GM19099 (cell line): ENCODE results near the gene RBM19.

ENCODE experiments used
- POLR2A ChIP-seq: IDR thresholded peaks from 3 replicates; pipeline ENCODE4 v1.6.1; 2011; ENCODE audit warnings: low read depth; ENCODE audit not compliant: insufficient read length; ENCODE audit errors: extremely low read depth

Gene RBM19

DNA sequence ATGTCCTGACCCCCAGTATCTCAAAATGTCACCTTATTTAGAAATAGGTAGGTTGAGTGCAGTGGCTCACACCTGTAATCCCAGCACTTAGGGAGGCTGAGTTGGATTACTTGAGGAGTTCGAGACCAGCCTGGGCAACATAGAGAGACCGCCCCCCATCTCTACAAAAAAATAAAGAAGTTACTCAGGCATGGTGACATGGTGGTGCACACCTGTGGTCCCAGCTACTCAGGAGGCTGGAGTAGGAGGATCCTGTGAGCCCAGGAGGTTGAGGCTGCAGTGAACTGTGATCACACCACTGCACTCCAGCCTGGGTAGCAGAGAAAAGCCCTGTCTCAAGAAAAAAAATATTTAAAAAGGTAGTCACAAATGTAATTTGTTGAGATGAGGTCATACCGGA lies 27.9 kb upstream of the RBM19 start:
- no peak for TF ChIP-seq POLR2A

DNA sequence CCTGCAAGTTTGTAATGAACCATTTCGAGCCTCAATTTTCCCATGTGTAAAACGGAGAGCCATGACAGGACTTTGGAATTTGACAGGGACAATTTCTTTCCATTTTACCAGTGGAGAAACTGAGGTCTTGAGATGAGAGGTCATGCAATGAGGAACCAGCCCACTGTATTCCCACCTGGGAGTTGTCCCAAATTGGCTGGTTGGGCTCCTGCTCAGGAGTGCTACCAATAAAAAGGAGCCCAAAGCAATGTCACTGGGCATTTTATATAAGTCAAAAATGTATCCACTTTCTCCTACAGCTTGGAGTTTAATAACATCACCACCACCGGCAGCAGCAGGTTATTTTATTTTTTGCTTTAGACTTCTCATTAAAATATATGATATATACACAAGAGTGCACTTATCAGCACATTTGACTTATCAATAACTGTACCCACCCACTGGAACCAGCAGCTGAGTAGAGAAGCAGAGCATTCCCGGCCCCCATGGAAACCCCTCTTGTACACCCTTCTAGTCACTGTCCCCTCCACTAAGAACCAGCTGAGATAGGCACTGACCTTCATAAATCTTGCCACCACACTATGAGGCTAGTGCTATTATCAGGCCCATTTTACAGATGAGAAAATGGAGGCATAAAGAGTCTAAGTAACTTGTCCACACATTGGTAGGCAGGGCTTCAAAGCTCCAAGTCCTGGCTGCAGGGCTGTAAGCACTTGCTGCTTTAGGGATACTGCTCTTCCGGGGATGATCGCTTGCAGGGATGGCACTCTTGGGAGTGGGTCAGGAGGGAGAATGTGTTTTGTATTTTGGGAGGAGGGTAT lies 25.3 kb upstream of the RBM19 start:
- TF ChIP-seq POLR2A = no peak

DNA sequence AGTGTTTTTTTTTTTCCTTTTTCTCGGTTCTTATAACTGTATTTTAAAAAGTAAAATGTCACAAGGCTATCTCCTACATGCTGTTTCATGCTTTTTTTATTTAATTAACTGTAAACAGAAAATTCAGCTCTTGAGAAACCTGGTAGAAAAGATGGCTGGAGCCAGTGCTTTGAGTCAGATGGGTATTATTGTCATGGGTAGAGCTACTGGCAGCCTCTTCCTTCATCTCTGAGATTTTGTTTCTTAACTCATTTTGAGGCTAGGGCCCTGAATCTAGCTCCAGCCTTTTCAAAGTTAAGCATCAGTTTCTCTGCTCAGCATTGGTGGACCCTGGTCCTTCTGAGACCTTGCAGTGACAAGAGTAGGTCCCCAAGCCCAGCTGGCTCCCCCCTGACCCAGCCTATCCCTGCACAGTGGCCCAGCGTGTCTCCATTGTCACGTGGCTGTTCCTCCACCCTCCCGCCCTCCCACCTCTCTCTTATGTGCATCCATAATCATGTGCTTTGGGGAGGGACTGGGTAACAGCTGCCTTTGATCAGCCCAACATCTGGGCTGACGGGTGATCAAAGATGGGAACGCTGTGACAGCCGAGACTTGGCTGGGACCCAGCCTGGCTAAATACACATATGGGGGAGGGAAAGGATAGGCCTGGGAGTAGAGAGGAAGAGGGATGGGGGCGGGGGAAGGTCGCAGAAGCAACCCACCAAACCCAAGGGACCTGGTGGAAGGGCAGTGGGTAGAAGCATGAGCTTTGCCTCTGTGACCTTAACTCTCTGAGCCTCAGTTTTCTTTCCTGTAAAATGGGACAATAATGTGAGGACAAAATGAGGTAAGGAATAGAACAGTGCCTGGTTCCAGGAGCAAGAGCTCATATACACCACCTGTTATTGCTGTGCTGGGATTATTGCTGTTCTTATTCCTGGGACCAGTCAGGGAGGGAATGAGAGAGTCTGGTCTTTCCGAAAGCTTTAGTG lies 24.4 kb upstream of the RBM19 start:
- TF ChIP-seq POLR2A = no peak

DNA sequence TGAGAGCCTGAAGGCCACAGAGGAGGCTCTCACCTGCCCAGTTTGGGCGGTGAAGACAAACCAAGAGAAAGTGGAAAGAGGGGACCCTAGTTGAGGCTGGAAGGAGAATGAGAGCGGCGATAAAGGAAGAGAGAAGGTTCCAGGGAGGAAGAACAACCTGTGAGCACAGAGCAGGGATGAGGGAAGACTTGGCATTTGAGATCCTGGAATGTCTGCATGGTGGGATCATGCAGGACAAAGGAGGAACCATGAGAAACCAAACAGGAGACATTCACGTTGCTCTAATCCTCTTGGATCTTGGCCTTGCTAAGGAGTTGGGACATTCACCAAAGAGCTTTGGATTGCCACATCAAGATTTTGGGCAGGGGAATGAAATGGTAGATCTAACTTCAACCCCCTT lies 22.9 kb upstream of the RBM19 start:
- no peak for TF ChIP-seq POLR2A

DNA sequence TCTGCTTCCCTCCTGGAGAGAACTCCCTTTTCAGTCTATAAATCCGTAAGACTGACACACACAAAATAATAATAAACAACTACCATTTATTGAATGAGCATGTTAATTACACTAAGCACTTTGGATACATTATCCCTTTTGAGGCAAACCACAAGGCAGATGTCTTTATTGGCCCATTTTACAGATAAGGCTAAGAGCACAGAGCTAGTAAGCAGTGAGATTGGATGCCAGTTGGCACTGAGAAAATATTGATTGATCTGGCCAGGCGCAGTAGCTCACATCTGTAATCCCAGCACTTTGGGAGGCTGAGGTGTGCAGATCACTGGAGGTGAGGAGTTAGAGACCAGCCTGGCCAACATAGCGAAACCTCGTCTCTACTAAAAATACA lies 21.9 kb upstream of the RBM19 start:
- no peak for TF ChIP-seq POLR2A

DNA sequence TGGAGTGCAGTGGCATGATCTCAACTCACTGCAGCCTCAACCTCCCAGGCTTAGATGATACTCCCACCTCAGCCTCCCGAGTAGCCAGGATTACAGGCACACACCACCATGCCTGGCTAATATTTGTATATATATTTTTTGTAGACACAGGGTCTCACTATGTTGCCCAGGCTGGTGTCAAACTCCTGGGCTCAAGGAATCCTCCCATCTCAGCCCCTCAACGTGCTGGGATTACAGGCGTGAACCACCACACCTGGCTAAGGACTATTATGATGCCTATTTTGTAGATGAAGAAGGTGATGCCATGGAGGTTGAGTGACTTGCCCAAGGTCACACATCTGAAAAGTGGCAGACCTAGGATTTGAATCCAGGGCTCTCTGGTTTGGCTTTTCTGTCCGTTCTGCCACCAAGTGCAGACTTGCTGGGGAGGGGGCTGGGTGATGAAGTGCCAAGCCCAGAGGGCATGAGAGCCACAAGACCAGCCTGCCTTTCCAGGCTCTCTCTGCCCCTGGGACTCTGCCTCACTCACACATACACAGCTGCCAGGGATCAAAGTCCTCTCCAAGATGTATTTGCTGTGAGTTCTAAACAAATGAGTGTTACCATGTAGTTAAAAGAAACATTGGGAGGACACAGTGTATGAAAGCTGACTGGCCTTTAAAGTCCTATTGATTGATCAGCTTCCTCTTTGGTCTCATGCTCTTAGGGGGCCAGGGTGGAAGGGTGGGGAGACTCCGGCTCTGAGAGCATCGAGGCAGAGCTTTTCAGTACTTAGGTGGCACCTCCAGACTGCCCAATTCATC lies 21.3 kb upstream of the RBM19 start:
- TF ChIP-seq POLR2A = no peak

DNA sequence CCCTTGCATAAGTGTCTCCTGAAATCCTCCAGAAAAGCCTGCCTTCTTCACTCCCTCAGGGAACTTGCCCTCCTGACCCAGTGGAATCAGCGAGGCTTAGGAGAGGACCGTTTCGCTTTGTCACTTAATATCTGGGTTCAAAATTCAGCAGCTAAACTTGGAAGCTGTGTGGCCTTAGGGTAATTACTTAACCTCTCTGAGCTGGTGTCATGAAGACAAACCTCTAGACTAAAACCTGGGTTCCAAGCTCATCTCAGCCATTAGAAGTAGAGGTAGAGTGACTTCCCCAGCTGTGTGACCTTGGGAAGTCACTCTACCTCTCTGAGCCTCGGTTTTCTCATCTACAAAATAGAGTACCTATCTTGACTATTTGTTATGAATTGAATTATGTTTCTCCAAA lies 18.3 kb upstream of the RBM19 start:
- TF ChIP-seq POLR2A = no peak

DNA sequence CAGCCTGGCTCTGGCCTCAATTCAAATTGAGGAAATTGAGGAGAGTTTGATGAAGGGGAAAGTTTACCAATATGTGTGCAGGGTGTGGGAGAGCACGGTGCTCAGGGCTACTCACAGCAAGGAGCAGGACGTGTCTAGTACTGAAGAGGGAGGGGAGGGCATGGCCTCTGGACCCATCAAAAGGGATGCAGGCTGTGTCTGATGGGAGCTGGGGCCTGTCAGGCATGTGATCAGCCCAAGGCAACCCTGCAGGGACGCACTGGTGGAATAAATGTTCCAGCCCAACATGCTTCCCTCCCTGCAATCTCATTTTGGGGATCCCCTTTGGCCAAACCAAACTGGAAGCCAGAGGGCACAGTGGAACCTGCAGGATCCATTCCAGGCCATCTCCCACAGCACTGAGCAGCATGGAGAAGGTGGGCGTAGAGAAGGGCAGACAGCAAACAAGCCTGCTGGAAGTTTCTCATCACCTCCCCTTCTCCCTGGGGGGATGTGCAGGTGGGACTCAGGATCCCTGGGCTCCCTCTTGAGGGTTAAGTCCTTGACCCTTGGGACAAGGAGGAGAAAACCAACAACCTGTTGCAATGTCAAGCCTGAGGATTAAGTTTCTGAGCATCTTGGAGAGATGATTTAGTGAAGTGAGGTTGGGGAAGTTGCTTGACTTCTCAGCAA lies 17.8 kb upstream of the RBM19 start:
- no peak for TF ChIP-seq POLR2A

DNA sequence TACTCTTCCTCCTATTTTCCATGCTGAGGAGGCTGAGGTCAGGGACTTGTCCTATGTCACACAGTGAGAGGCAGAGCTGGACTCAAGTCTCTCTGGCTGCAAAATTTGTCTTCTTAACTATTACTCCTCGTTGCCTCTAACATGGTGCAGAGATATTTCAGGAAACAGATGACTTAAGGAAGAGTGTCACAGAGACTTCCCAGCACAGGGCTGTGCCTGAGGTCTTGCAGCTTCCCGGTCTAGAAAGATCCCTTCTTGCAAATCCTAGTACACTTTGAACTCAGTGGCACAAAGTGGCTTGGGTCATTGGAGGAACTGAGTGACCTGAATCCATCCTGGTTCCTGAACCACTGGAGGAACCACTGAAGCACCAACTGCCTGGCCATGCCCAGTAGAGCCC lies 17.1 kb upstream of the RBM19 start:
- no peak for TF ChIP-seq POLR2A

DNA sequence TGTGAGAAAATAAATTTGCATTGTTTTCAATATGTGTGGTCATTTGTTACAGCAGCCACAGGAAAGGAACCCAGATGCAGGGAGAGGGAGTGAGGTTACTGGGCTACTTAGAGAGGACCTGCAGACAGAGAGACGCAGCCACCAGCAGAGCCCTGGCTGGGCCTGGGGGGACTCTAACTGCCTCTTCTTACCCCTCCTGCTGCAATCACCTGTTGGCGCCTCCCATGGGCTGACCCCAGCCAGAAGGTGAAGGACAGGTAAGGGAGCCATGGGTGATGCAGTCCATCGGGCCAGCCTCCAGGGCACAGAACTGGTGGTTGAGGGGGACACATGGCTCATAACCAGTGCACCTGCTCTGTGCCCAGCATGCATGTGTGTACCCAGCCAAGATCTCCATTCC lies 15.8 kb upstream of the RBM19 start:
- no peak for TF ChIP-seq POLR2A

DNA sequence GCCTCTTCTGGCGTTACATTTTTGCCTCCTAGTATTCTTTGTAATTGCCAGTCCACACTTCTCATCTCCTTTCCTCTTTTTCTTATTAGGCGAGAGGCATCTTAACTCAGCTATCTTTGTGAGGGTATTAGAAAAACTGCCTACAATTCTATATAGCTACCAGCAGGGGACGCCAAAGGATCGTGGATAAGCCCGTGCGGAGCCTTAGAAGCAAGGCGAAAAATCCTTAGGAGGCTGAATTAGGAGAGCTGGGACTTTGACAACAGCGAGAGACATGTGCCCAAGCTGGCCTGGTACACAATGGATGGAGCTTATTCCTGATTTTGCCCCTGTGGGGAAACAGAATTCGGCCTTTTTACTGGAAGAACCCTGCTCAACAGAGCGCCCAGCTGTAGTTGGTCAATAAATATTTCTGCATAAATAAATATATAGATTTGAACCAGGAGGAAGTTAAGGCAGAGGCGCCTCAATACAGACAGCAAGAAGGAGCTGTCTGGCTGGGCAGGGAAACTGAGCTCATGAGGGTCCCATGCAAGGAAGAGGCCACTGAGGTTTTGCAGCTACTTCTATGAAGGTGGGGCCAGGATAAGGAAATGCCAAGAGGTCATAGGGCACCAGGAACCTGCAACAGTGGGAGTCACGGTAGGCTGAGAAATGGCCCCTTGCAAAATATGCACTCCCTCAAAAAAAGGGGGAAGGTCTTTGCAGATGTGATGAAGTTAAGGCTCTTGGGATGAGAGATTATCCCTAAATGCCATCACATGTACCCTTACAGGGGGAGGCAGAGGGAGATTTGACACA lies 14.6 kb upstream of the RBM19 start:
- no peak for TF ChIP-seq POLR2A

DNA sequence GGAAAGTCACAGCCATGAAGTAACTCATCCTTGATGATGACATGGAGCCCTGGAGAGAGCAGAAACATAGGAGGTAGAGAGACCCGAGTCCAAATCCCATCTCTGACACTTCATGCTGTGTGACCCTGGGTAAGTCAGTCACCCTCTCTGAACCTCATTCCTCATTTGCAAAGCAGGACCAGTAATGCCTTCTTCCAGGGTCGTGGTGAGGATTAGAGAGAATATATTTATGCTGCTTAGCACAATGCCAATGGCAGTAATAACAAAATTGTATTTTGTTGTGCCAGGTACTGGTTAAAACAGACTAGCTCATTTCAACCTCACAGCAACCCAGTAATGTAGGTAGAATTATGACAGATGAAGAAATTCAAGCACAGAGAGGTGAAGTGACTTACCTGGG lies 13.9 kb upstream of the RBM19 start:
- TF ChIP-seq POLR2A = no peak

DNA sequence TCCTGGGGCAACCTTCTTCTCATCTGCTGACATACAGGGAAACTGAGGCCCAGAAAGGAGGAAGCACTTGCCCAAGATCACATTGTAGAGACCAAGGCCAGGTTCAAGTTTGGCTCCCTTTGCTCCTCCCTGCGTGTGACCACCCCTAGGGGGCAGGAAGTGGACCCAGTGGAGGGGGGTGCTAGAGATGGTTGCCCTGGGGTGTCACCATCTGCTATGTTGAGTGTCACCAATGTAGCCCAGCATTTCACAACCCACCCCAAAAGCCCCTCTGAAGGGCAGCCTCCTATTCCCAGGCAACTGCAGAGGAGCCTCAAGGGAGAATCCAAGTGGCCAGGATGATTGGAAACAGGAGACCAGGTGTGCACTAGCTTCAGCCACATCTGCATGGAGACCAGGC lies 12.0 kb upstream of the RBM19 start:
- no peak for TF ChIP-seq POLR2A

DNA sequence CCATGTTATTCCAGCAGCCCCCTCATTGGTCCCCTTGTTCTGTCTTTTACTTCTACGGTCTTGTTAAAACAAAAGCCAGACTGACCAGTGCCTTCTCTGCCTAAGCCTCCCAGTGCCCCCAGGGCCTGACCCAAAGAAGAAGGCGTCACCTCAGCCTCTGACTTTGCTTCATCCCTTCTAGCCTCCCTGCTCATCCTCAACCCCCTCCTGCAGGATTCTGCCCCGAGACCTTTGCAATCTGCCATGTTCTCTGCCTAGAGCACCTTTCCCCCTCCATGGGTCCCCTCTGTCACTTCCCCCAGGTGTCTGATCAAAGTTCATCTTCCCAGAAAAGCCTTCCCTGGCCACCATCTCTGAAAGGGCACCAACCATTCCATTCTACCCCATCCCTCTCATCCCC lies 7.9 kb upstream of the RBM19 start:
- no peak for TF ChIP-seq POLR2A

DNA sequence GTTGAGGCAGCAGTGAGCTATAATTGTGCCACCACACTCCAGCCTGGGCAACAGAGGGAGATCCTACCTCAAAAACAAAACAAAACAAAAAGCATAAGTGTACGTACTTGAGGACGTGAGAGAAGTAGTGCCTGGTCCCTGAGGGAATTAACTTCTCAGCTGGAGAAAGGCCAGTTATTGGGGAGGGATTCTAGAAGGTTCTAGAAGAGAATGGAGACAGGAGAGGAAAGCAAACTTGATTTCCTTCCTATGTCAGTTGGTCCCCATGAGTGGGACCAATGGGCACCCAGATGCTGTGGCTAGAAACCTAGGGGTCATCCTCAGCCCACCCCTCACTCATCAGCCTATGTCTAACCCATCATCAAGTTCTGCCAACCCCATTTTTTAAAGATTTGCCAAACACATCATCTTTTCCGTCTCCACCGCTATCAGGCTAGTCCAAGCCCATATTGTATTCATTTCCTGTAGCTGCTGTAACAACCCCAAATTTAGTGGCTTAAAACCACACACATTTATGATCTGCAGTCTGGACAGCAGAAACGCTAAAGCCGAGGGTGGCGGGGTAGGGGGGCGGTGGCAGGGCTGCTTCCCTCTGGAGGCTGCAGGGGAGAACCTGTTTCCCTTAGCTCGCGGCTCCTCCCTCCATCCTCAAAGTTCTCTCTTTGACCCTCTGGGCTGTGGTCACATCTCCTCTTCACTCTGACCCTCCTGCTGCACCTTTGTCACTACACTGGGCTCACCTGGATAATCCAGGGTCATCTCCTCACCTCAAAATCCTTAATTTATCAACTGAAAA lies 7.2 kb upstream of the RBM19 start:
- TF ChIP-seq POLR2A = no peak
